ENCODE data around the gene FBXL16.

- TF ChIP-seq CTCF (IDR thresholded peaks at IDR 0.05; ENCODE audit: poor library complexity), result no peak
- no peak for TF ChIP-seq EZH2 (IDR thresholded peaks at IDR 0.05; ENCODE audit: borderline replicate concordance)
- no peak for TF ChIP-seq EZH2phosphoT487 (IDR thresholded peaks at IDR 0.05; ENCODE audit: low read depth, severe bottlenecking, unreplicated experiment)
These were observed 25.6 kb downstream of the FBXL16 start, which contains the start of gene STUB1 for GRCh38 chr16:679814-680624.
